H1 (cell line): ENCODE results near the gene EEF1AKMT1. TPM values are rescaled to one million over a fixed set of nuclear protein-coding genes. Genes with fewer than 3 reads are reported as not detected.

Experiments used
- CTCF ChIA-PET: fragments of 300-600 bp; sonication (Branson Sonifier 250); formaldehyde crosslinking; loops from one replicate; lab custom pipeline; 2021; ENCODE audit not compliant: partially characterized antibody; lab: Charles Lee
- POLR2A ChIA-PET: fragments of 300-600 bp; sonication (Branson Sonifier 250); formaldehyde crosslinking; loops from one replicate; lab custom pipeline; 2021; ENCODE audit warnings: inconsistent platforms; ENCODE audit not compliant: partially characterized antibody; lab: Charles Lee
- DNase-seq, 2 experiments: peaks; one replicate each; pipeline versions ENCODE4 v3.0.0 to v3.0.0-alpha.2; 2010 to 2022; ENCODE audit warnings: low spot score in 2 of 2, low read depth in 1 of 2, mixed read lengths in 1 of 2
- FAIRE-seq: peaks from 2 replicates; lab custom pipeline; 2011; peaks lifted over from hg19 to GRCh38; lab: Jason Lieb, UNC
- H2AFZ ChIP-seq: 2 replicates; pipeline ENCODE4 v1.8.1; 2012; ENCODE audit warnings: low read length, inconsistent platforms
- H2AK5ac ChIP-seq: 2 replicates; pipeline ENCODE4 v1.6.1; 2013; ENCODE audit warnings: low read depth, low read length
- H2BK120ac ChIP-seq: replicated peaks from 2 replicates; pipeline ENCODE3; 2013; ENCODE audit warnings: low read depth, low read length, inconsistent platforms
- H2BK12ac ChIP-seq: 2 replicates; pipeline ENCODE4 v1.6.1; 2013; ENCODE audit warnings: low read depth, low read length
- H2BK15ac ChIP-seq: 2 replicates; pipeline ENCODE4 v1.6.1; 2013; ENCODE audit warnings: low read length
- H2BK20ac ChIP-seq: 2 replicates; pipeline ENCODE4 v1.6.1; 2013; ENCODE audit warnings: low read length
- H2BK5ac ChIP-seq: 2 replicates; pipeline ENCODE4 v1.6.1; 2013; ENCODE audit warnings: low read depth, low read length
- H3K14ac ChIP-seq: 2 replicates; pipeline ENCODE4 v1.6.1; 2013; ENCODE audit warnings: inconsistent platforms; ENCODE audit not compliant: insufficient read length
- H3K18ac ChIP-seq: 2 replicates; pipeline ENCODE4 v1.6.1; 2013; ENCODE audit warnings: low read length; ENCODE audit errors: extremely low read depth
- H3K23ac ChIP-seq: 2 replicates; pipeline ENCODE4 v1.6.1; 2013; ENCODE audit warnings: inconsistent platforms; ENCODE audit not compliant: insufficient read length
- H3K23me2 ChIP-seq: 2 replicates; pipeline ENCODE4 v1.6.1; 2013; ENCODE audit warnings: low read depth, low read length
- H3K27ac ChIP-seq: 2 replicates; pipeline ENCODE4 v1.6.1; 2011; ENCODE audit warnings: low read depth, low read length, inconsistent platforms
- H3K27me3 ChIP-seq, 4 experiments: replicated peaks in 1 of 4; 1 replicate in 1 of 4; 2 replicates in 3 of 4; pipeline versions ENCODE4 v1.6.1 to v1.8.1; 2011 to 2013; ENCODE audit warnings: low read length in 3 of 4, mild to moderate bottlenecking in 3 of 4, inconsistent platforms in 2 of 4, mixed read lengths in 2 of 4, moderate library complexity in 1 of 4; ENCODE audit not compliant: control insufficient read depth in 3 of 4, insufficient read depth in 3 of 4; ENCODE audit errors: extremely low read depth in 1 of 4
- H3K36me3 ChIP-seq, 4 experiments: 2 replicates each; pipeline versions ENCODE4 v1.6.1 to v1.8.1; 2011 to 2013; ENCODE audit warnings: mild to moderate bottlenecking in 4 of 4, low read length in 3 of 4, moderate library complexity in 2 of 4, control low read depth in 1 of 4, inconsistent platforms in 1 of 4; ENCODE audit not compliant: insufficient read depth in 4 of 4, control insufficient read depth in 2 of 4
- H3K4ac ChIP-seq: replicated peaks from 2 replicates; pipeline ENCODE3; 2013; ENCODE audit warnings: low read length, low read depth, mixed read lengths, inconsistent platforms; ENCODE audit not compliant: insufficient read length
- H3K4me1 ChIP-seq, 4 experiments: replicated peaks in 1 of 4; 1 replicate in 1 of 4; 2 replicates in 3 of 4; pipeline versions ENCODE4 v1.6.1 to v1.8.1; 2011 to 2013; ENCODE audit warnings: low read length in 3 of 4, inconsistent platforms in 2 of 4, mixed read lengths in 1 of 4; ENCODE audit not compliant: insufficient read depth in 4 of 4, control insufficient read depth in 3 of 4
- H3K4me2 ChIP-seq, 2 experiments: 2 replicates each; pipeline versions ENCODE4 v1.6.1 to v1.8.1; 2011 to 2013; ENCODE audit warnings: low read depth in 2 of 2, low read length in 2 of 2, control low read depth in 1 of 2, inconsistent platforms in 1 of 2, mild to moderate bottlenecking in 1 of 2; ENCODE audit not compliant: insufficient read depth in 1 of 2
- H3K4me3 ChIP-seq, 4 experiments: fragments of 200-600, 300-600 bp in 1 of 4; sonication (generic), shearing (Covaris generic), sonication (Bioruptor Twin) in 1 of 4; 2 replicates each; pipeline versions ENCODE4 v1.5.1 to v1.8.1; 2011 to 2016; ENCODE audit warnings: low read length in 4 of 4, low read depth in 3 of 4, control low read depth in 2 of 4, inconsistent platforms in 2 of 4, mild to moderate bottlenecking in 2 of 4, mixed read lengths in 1 of 4, moderate library complexity in 1 of 4; ENCODE audit not compliant: insufficient read depth in 2 of 4; ENCODE audit errors: extremely low read depth in 1 of 4
- H3K56ac ChIP-seq: replicated peaks from 2 replicates; pipeline ENCODE3; 2013; ENCODE audit warnings: low read depth, mild to moderate bottlenecking, mixed read lengths, low read length, inconsistent platforms; ENCODE audit not compliant: insufficient read length
- H3K79me1 ChIP-seq: 2 replicates; pipeline ENCODE4 v1.6.1; 2013; ENCODE audit warnings: low read depth, low read length, control low read depth
- H3K79me2 ChIP-seq, 2 experiments: 2 replicates each; pipeline versions ENCODE4 v1.6.1 to v1.8.1; 2012 to 2013; ENCODE audit warnings: low read length in 2 of 2, mild to moderate bottlenecking in 2 of 2, inconsistent platforms in 1 of 2; ENCODE audit not compliant: insufficient read depth in 2 of 2, control insufficient read depth in 1 of 2
- H3K9ac ChIP-seq, 4 experiments: replicated peaks in 1 of 4; 1 replicate in 1 of 4; 2 replicates in 3 of 4; pipeline versions ENCODE4 v1.6.1 to v1.8.1; 2011 to 2013; ENCODE audit warnings: low read depth in 3 of 4, low read length in 3 of 4, control low read depth in 2 of 4, mild to moderate bottlenecking in 2 of 4, moderate library complexity in 2 of 4, inconsistent platforms in 1 of 4; ENCODE audit errors: extremely low read depth in 1 of 4
- H3K9me3 ChIP-seq, 2 experiments: 2 replicates each; pipeline versions ENCODE4 v1.6.1 to v1.8.1; 2012 to 2013; ENCODE audit warnings: mild to moderate bottlenecking in 2 of 2, moderate library complexity in 2 of 2, control low read depth in 1 of 2, inconsistent platforms in 1 of 2, low read depth in 1 of 2, low read length in 1 of 2, mixed read lengths in 1 of 2; ENCODE audit not compliant: insufficient read depth in 2 of 2
- H4K20me1 ChIP-seq, 2 experiments: replicated peaks in 1 of 2; 2 replicates each; pipeline versions ENCODE3 to v1.8.1; 2011 to 2013; ENCODE audit warnings: inconsistent platforms in 2 of 2, low read length in 2 of 2, mild to moderate bottlenecking in 1 of 2; ENCODE audit not compliant: insufficient read depth in 2 of 2, control insufficient read depth in 1 of 2
- H4K5ac ChIP-seq: 2 replicates; pipeline ENCODE4 v1.6.1; 2013; ENCODE audit warnings: low read length, low read depth, mixed read lengths, inconsistent platforms; ENCODE audit not compliant: insufficient read length
- H4K8ac ChIP-seq: 2 replicates; pipeline ENCODE4 v1.8.0; 2013; ENCODE audit warnings: mild to moderate bottlenecking, moderate library complexity, low read length, inconsistent platforms; ENCODE audit not compliant: insufficient read depth; ENCODE audit errors: extremely low read depth
- H4K91ac ChIP-seq: replicated peaks from 2 replicates; pipeline ENCODE3; 2013; ENCODE audit warnings: low read length, mixed read lengths, inconsistent platforms; ENCODE audit not compliant: insufficient read length
- ASH2L ChIP-seq: fragments of 200-600, 300-600 bp; sonication (generic); IDR thresholded peaks from one replicate; pipeline ENCODE4 v1.7.1; 2017; ENCODE audit warnings: low read length
- BACH1 ChIP-seq: IDR thresholded peaks from 2 replicates; pipeline ENCODE4 v1.6.1; 2012; ENCODE audit warnings: low read length, improper control_type of control experiment
- SIN3A ChIP-seq, 2 experiments: IDR thresholded peaks in 1 of 2; conservative IDR thresholded peaks in 1 of 2; 2 replicates each; pipeline ENCODE4 v1.6.1; 2011 to 2012; ENCODE audit warnings: low read length in 2 of 2, improper control_type of control experiment in 1 of 2, low read depth in 1 of 2, mild to moderate bottlenecking in 1 of 2
- SUZ12 ChIP-seq: fragments of 200-600 bp; sonication (generic); IDR thresholded peaks from 2 replicates; pipeline ENCODE4 v1.6.1; 2012; ENCODE audit warnings: mild to moderate bottlenecking, inconsistent platforms, low read length, moderate library complexity, mixed read lengths
- whole genome bisulfite sequencing, 2 experiments: shearing (Covaris generic) in 1 of 2; methylation state at CpG; one replicate each; pipeline versions ENCODE4 v1.1.6 to v1.1.7; 2013 to 2015; ENCODE audit warnings: low lambda C conversion rate in 2 of 2, mixed read lengths in 2 of 2, inconsistent platforms in 1 of 2, low coverage in 1 of 2, missing lambda C conversion rate in 1 of 2; ENCODE audit not compliant: insufficient replicate concordance in 2 of 2, insufficient coverage in 1 of 2, insufficient read length in 1 of 2; ENCODE audit errors: extremely low coverage in 1 of 2, missing lambda C conversion rate in 1 of 2; 5-methylcytosine and 5-hydroxymethylcytosine counted together
- polyA plus RNA-seq, 7 experiments: library from polyadenylated mRNA; depleted of rRNA in 3 of 7; stranded (reverse) in 5 of 7; unstranded in 2 of 7; fragments of >200 nt in 5 of 7; fragments of 200-250 nt in 2 of 7; gene quantifications; 1 replicate in 5 of 7; 2 replicates in 1 of 7; 4 replicates in 1 of 7; pipeline versions ENCODE4 v1.2.1 to v1.2.3, GENCODE V29; 2011 to 2013; ENCODE audit warnings: missing spikeins in 2 of 7, mixed read lengths in 2 of 7
- total RNA-seq: library from RNA; stranded (reverse); fragmentation: NEBNext Ultra II Directional; extraction: Animal tissue kit (Norgen Biotek cat#: 25700); gene quantifications from 2 replicates; pipeline ENCODE4 v1.2.1, GENCODE V29; 2021

EEF1AKMT1 gene
- total and polyA plus RNA-seq, 2 of the 8 experiments (the other 6 are each of a cell fraction or from before 2014, with no cell fraction given) = 3.1 to 4.1 TPM

DNA sequence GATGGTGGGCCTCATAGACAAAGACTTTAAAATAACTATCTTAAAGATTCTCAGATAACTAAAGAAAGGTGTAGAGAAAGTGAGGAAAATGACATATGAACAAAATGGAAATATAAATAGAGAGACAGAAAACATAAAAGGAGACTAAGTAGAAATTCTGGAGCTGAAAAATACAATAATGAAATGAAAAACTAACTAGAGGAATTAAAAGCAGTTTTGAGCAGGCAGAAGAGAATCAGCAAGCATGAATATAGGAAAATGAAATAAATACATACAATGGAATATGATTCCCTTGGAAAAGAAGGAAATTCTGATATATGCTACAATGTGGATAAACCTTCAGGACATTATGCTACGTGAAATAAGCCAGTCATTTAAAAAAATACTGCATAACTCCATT lies 3.9 kb downstream of the EEF1AKMT1 start:
- Histone ChIP-seq H3K27me3 (no peaks in the 10 kb centered on the region), H4K8ac (no peak overlapping the region), H4K5ac (no peak overlapping the region), H3K4ac (no peak overlapping the region), H2BK15ac (no peak overlapping the region), H3K23ac (no peak overlapping the region), H3K4me2 (no peak overlapping the region), H3K36me3 (no peaks in the 10 kb centered on the region), H3K56ac (no peak overlapping the region), H3K4me3 (no peak overlapping the region), H3K4me1 (peaks cover 0 to 6% (median 0%) of the 10 kb centered on the region in 4 experiments; a peak in 3 of 7 replicates), H3K18ac (no peak overlapping the region), H2BK120ac (no peak overlapping the region), H3K14ac (no peak overlapping the region), H4K91ac (no peak overlapping the region), H3K27ac (no peak overlapping the region), H3K23me2 (peaks cover 6% of the 10 kb centered on the region), H3K79me2 (0 out of 4 replicates have a peak, but pooled peaks cover 0 to 2% of the 10 kb centered on the region in 2 experiments), H2AK5ac (no peak overlapping the region), H2BK5ac (no peak overlapping the region), H3K9me3 (no peaks in the 10 kb centered on the region), H2BK20ac (no peak overlapping the region), H3K79me1 (no peaks in the 10 kb centered on the region), H2BK12ac (no peak overlapping the region), H3K9ac (no peak overlapping the region), H4K20me1 (no peaks in the 10 kb centered on the region), H2AFZ (no peak overlapping the region)
- no peak for DNase-seq
- TF ChIP-seq BACH1 (no peak), ASH2L (no peak), SUZ12 (no peak), SIN3A (conservative IDR thresholded peaks at IDR 0.05 in 1 of 2, IDR thresholded peaks at IDR 0.05 in 1 of 2; ENCODE audit: low read depth in 1 of 2, low read length in 2 of 2) (no peak)
- ChIA-PET CTCF (no interaction called here), POLR2A (no interaction called here)
- FAIRE-seq = no peak
- WGBS, 2 experiments = 100% methylated on average over 1 of the region's 1 CpG; no CpG with 5 or more reads in 1 of the 2 experiments
